Measurements from ENCODE around the gene FBXO45.
A peak's percentile ranks its signal among the peaks of the same experiment; 100 is the strongest.
"Not testable (repeated sequence)": the region's sequence is repeated elsewhere in the genome, so short reads cannot be mapped to it uniquely, and the experiment has no call there.

FBXO45 gene

GRCh38 chr3:196590279-196590678, 21.8 kb downstream of the FBXO45 start:
- H3K4me3 ChIP-seq (ENCODE audit: low read length): no peak overlapping the region
- no peak for TF ChIP-seq ZNF274 (IDR thresholded peaks at IDR 0.05; ENCODE audit: low read depth, low read length)

- no peak overlapping the region for H3K4me3 ChIP-seq (ENCODE audit: low read length)
- no peak for TF ChIP-seq ZNF274 (IDR thresholded peaks at IDR 0.05; ENCODE audit: low read depth, low read length)
These were observed 27.9 kb downstream of the FBXO45 start for GRCh38 chr3:196596355-196596754.

GRCh38 chr3:196597971-196598733, 29.7 kb downstream of the FBXO45 start:
- peak overlapping the region; percentile 2; the same call in 1 of the 2 replicates for H3K4me3 ChIP-seq (ENCODE audit: low read length)

- no peak for TF ChIP-seq ZNF274 (IDR thresholded peaks at IDR 0.05; ENCODE audit: low read depth, low read length)
- H3K4me3 ChIP-seq (ENCODE audit: low read length): no peak overlapping the region
These were observed 31.3 kb downstream of the FBXO45 start for GRCh38 chr3:196599734-196600128.

GRCh38 chr3:196600359-196600758, 31.9 kb downstream of the FBXO45 start:
- no peak for TF ChIP-seq ZNF274 (IDR thresholded peaks at IDR 0.05; ENCODE audit: low read depth, low read length)
- H3K4me3 ChIP-seq (ENCODE audit: low read length): no peak overlapping the region

GRCh38 chr3:196602673-196603072, 34.2 kb downstream of the FBXO45 start:
- TF ChIP-seq ZNF274 (IDR thresholded peaks at IDR 0.05; ENCODE audit: low read depth, low read length): no peak
- no peak overlapping the region for H3K4me3 ChIP-seq (ENCODE audit: low read length)

GRCh38 chr3:196603683-196604082, 35.2 kb downstream of the FBXO45 start:
- TF ChIP-seq ZNF274 (IDR thresholded peaks at IDR 0.05; ENCODE audit: low read depth, low read length): no peak
- H3K4me3 ChIP-seq (ENCODE audit: low read length): no peak overlapping the region

- no peak for TF ChIP-seq ZNF274 (IDR thresholded peaks at IDR 0.05; ENCODE audit: low read depth, low read length)
- no peak overlapping the region for H3K4me3 ChIP-seq (ENCODE audit: low read length)
These were observed 36.1 kb downstream of the FBXO45 start for GRCh38 chr3:196604548-196604947.

GRCh38 chr3:196608693-196609092, 40.2 kb downstream of the FBXO45 start:
- H3K4me3 ChIP-seq (ENCODE audit: low read length): no peak overlapping the region
- no peak for TF ChIP-seq ZNF274 (IDR thresholded peaks at IDR 0.05; ENCODE audit: low read depth, low read length)

- TF ChIP-seq ZNF274 (IDR thresholded peaks at IDR 0.05; ENCODE audit: low read depth, low read length): no peak
These were observed 40.9 kb downstream of the FBXO45 start for GRCh38 chr3:196609343-196609775.

GRCh38 chr3:196609805-196610515, 41.5 kb downstream of the FBXO45 start:
- TF ChIP-seq ZNF274 (IDR thresholded peaks at IDR 0.05; ENCODE audit: low read depth, low read length): no peak
- no peak overlapping the region for H3K4me3 ChIP-seq (ENCODE audit: low read length)

More at GRCh38 chr3:196609343-196609775, 40.9 kb downstream of the FBXO45 start:
- no peak overlapping the region for H3K4me3 ChIP-seq (ENCODE audit: low read length)

- no peak overlapping the region for H3K4me3 ChIP-seq (ENCODE audit: low read length)
- no peak for TF ChIP-seq ZNF274 (IDR thresholded peaks at IDR 0.05; ENCODE audit: low read depth, low read length)
These were observed 43.5 kb downstream of the FBXO45 start for GRCh38 chr3:196611761-196612483.

- H3K4me3 ChIP-seq (ENCODE audit: low read length): not testable (repeated sequence)
These were observed 46.8 kb downstream of the FBXO45 start for GRCh38 chr3:196615234-196615633.

GRCh38 chr3:196617256-196617655, 48.8 kb downstream of the FBXO45 start:
- TF ChIP-seq ZNF274 (IDR thresholded peaks at IDR 0.05; ENCODE audit: low read depth, low read length): no peak

GRCh38 chr3:196619223-196619622, 50.8 kb downstream of the FBXO45 start:
- H3K4me3 ChIP-seq (ENCODE audit: low read length): no peak overlapping the region
- TF ChIP-seq ZNF274 (IDR thresholded peaks at IDR 0.05; ENCODE audit: low read depth, low read length): no peak

More at GRCh38 chr3:196617256-196617655, 48.8 kb downstream of the FBXO45 start:
- H3K4me3 ChIP-seq (ENCODE audit: low read length): no peak overlapping the region

GRCh38 chr3:196619627-196620026, 51.2 kb downstream of the FBXO45 start:
- not testable (repeated sequence) for H3K4me3 ChIP-seq (ENCODE audit: low read length)
